Measurements from ENCODE around the gene ITPR1. TPM values are rescaled to one million over a fixed set of nuclear protein-coding genes. Genes with fewer than 3 reads are reported as not detected.

The ITPR1 gene
- total and polyA plus RNA-seq, 4 donors: 30.7 to 294 (median 149) TPM

- H3K27me3 ChIP-seq (ENCODE audit: control insufficient read depth in 1 of 2, insufficient read depth in 2 of 2, low read length in 1 of 2): no peaks in the 10 kb centered on the region
- H3K9me3 ChIP-seq (ENCODE audit: control insufficient read depth, low read length): no peaks in the 10 kb centered on the region
- 24 to 30% methylated on average over 7 of the region's 7 CpGs for WGBS, 2 donors
- no peak overlapping the region for H3K27ac ChIP-seq (ENCODE audit: low read depth in 1 of 2, low read length in 2 of 2)
- DNase-seq (no peak), ATAC-seq (ENCODE audit: low FRiP score) (no peak)
- intact Hi-C loops (cut with DNase I): no loop called here
- H3K36me3 ChIP-seq (ENCODE audit: control insufficient read depth in 1 of 2, insufficient read depth in 2 of 2, low read length in 1 of 2): no peaks in the 10 kb centered on the region
- H3K4me1 ChIP-seq (ENCODE audit: control insufficient read depth in 1 of 2, insufficient read depth in 2 of 2, low read length in 2 of 2): peaks cover 5 to 9% of the 10 kb centered on the region in 2 donors
- no peak overlapping the region for H3K4me3 ChIP-seq (ENCODE audit: low read length in 2 of 2)
These were observed 257.3 kb downstream of the ITPR1 start for GRCh38 chr3:4750306-4750968.

DNA sequence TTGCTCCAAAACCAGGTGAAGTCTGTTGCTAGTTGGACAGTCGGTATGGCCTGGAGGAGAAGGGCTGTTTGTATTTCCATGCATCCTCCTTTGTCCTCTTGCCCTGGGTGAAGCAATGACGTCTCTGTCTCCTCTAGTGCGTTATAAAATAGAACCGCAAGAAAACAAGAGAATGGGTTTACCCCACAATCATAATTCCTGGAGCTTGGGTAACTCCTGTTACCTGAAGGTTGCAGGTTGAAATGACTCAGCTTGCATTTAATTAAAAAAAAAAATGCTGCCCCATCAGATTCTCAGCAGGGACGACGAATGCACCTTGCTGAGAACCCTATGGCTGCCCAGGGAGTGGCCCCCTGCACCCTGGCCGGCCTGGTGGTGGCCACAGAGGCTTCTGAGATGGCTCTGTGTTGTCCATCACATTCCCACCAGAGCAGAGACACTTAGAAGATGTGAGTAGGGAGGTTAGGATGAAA lies 257.9 kb downstream of the ITPR1 start:
- intact Hi-C loops (cut with DNase I): no loop called here
- ATAC-seq (ENCODE audit: low FRiP score): no peak
- Histone ChIP-seq H3K36me3 (ENCODE audit: control insufficient read depth in 1 of 2, insufficient read depth in 2 of 2, low read length in 1 of 2) (no peaks in the 10 kb centered on the region), H3K27ac (ENCODE audit: low read depth in 1 of 2, low read length in 2 of 2) (peak overlapping the region in 1 of 2 donors; percentile 26), H3K9me3 (ENCODE audit: control insufficient read depth, low read length) (no peaks in the 10 kb centered on the region), H3K27me3 (ENCODE audit: control insufficient read depth in 1 of 2, insufficient read depth in 2 of 2, low read length in 1 of 2) (no peaks in the 10 kb centered on the region), H3K4me1 (ENCODE audit: control insufficient read depth in 1 of 2, insufficient read depth in 2 of 2, low read length in 2 of 2) (peaks cover 5 to 9% of the 10 kb centered on the region in 2 donors), H3K4me3 (ENCODE audit: low read length in 2 of 2) (no peak overlapping the region)
- 79% methylated on average over 7 of the region's 7 CpGs for WGBS, 2 donors
- no peak for DNase-seq

GRCh38 chr3:4751502-4752101 lies 258.5 kb downstream of the ITPR1 start:
- ATAC-seq (ENCODE audit: low FRiP score) (peak; percentile 72), DNase-seq (no peak)
- no peaks in the 10 kb centered on the region for H3K36me3 ChIP-seq (ENCODE audit: control insufficient read depth in 1 of 2, insufficient read depth in 2 of 2, low read length in 1 of 2)
- H3K4me1 ChIP-seq (ENCODE audit: control insufficient read depth in 1 of 2, insufficient read depth in 2 of 2, low read length in 2 of 2): peaks cover 5 to 9% of the 10 kb centered on the region in 2 donors
- 20 to 21% methylated on average over 5 of the region's 5 CpGs for WGBS, 2 donors
- no peaks in the 10 kb centered on the region for H3K27me3 ChIP-seq (ENCODE audit: control insufficient read depth in 1 of 2, insufficient read depth in 2 of 2, low read length in 1 of 2)
- intact Hi-C loops (cut with DNase I): no loop called here
- H3K4me3 ChIP-seq (ENCODE audit: low read length in 2 of 2): no peak overlapping the region
- no peaks in the 10 kb centered on the region for H3K9me3 ChIP-seq (ENCODE audit: control insufficient read depth, low read length)
- no peak overlapping the region for H3K27ac ChIP-seq (ENCODE audit: low read depth in 1 of 2, low read length in 2 of 2)

GRCh38 chr3:4752201-4753072 lies 259.3 kb downstream of the ITPR1 start:
- no peak overlapping the region for H3K27ac ChIP-seq (ENCODE audit: low read depth in 1 of 2, low read length in 2 of 2)

DNA sequence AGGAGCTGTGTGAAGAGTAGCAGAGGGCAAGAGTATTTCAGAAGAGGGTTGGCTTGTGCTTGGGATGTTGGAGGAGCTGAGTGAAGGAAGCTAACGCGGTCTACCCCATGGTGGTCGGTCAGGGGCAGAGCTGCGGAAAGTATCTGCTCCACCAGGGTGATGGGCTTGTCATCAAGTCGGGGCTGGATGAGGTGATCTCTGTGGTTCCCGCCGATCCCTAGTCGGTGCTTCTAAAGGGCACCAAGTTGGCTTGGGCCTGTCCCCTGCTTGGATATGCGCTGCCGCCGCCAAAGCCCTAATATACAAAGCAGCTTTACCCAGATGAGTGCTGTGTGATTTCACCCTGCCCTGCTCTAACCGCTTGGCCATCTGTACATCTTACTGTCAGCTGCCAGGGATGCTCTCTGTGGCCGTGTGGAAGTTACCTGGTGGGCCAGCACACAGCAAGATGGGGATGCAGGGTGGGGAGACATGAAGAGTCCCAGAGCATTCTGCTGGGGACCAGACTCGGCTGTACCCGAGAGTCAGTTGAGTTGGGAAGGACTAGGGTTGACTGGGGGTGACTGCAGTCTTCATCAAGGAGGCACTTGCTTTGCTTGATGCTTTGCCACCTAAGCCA lies 260.0 kb downstream of the ITPR1 start:
- WGBS, 2 donors: 98 to 99% methylated on average over 15 of the region's 15 CpGs
- H3K36me3 ChIP-seq (ENCODE audit: control insufficient read depth in 1 of 2, insufficient read depth in 2 of 2, low read length in 1 of 2): peaks cover 0 to under 1% of the 10 kb centered on the region in 2 donors
- H3K27me3 ChIP-seq (ENCODE audit: control insufficient read depth in 1 of 2, insufficient read depth in 2 of 2, low read length in 1 of 2): no peaks in the 10 kb centered on the region
- H3K4me3 ChIP-seq (ENCODE audit: low read length in 2 of 2): no peak overlapping the region
- H3K4me1 ChIP-seq (ENCODE audit: control insufficient read depth in 1 of 2, insufficient read depth in 2 of 2, low read length in 2 of 2): peaks cover 5 to 9% of the 10 kb centered on the region in 2 donors
- ATAC-seq (ENCODE audit: low FRiP score) (no peak), DNase-seq (no peak)
- intact Hi-C loops (cut with DNase I): no loop called here
- H3K27ac ChIP-seq (ENCODE audit: low read depth in 1 of 2, low read length in 2 of 2): no peak overlapping the region
- H3K9me3 ChIP-seq (ENCODE audit: control insufficient read depth, low read length): no peaks in the 10 kb centered on the region

More at GRCh38 chr3:4752201-4753072, 259.3 kb downstream of the ITPR1 start:
- Histone ChIP-seq H3K27me3 (ENCODE audit: control insufficient read depth in 1 of 2, insufficient read depth in 2 of 2, low read length in 1 of 2) (no peaks in the 10 kb centered on the region), H3K9me3 (ENCODE audit: control insufficient read depth, low read length) (no peaks in the 10 kb centered on the region), H3K4me1 (ENCODE audit: control insufficient read depth in 1 of 2, insufficient read depth in 2 of 2, low read length in 2 of 2) (peaks cover 5 to 9% of the 10 kb centered on the region in 2 donors), H3K36me3 (ENCODE audit: control insufficient read depth in 1 of 2, insufficient read depth in 2 of 2, low read length in 1 of 2) (no peaks in the 10 kb centered on the region), H3K4me3 (ENCODE audit: low read length in 2 of 2) (no peak overlapping the region)
- peak; percentile 24 for ATAC-seq (ENCODE audit: low FRiP score)
- DNase-seq: no peak
- intact Hi-C loops (cut with DNase I): no loop called here
- WGBS, 2 donors: 83 to 84% methylated on average over 17 of the region's 17 CpGs

- no peak overlapping the region for H3K4me3 ChIP-seq (ENCODE audit: low read length in 2 of 2)
- H3K9me3 ChIP-seq (ENCODE audit: control insufficient read depth, low read length): no peaks in the 10 kb centered on the region
- H3K4me1 ChIP-seq (ENCODE audit: control insufficient read depth in 1 of 2, insufficient read depth in 2 of 2, low read length in 2 of 2): peaks cover 5 to 9% of the 10 kb centered on the region in 2 donors
- no peak for DNase-seq
- WGBS, 2 donors: 57 to 72% methylated on average over 7 of the region's 7 CpGs
- intact Hi-C loops (cut with DNase I): loop anchor here in 1 of 2 donors (1.0 kb wide), 1 partner anchor 16 kb away; no protein-coding TSS in a partner anchor
- ATAC-seq (ENCODE audit: low FRiP score): no peak
- no peak overlapping the region for H3K27ac ChIP-seq (ENCODE audit: low read depth in 1 of 2, low read length in 2 of 2)
- no peaks in the 10 kb centered on the region for H3K27me3 ChIP-seq (ENCODE audit: control insufficient read depth in 1 of 2, insufficient read depth in 2 of 2, low read length in 1 of 2)
- H3K36me3 ChIP-seq (ENCODE audit: control insufficient read depth in 1 of 2, insufficient read depth in 2 of 2, low read length in 1 of 2): peaks cover 0 to 2% of the 10 kb centered on the region in 2 donors
These were observed 261.3 kb downstream of the ITPR1 start for GRCh38 chr3:4754180-4755086.

DNA sequence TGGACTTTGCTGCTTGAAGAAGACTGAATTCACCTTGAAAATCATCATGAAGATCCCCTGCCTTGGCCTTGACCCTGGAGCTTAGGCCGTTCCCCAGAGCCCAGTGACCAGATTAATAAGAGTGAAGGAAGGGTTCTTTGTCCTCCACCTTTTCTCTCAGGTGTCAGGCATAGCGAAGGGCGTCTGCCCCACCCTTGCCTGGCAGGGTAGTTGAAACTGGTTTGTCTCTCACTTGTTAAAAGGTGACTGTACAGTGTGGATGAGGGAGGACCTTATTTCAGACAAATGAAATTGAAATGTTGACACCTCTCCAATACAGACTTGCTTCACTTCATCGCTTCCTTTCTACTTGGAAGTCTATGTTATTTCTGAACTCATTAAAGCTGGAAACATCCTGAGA lies 262.4 kb downstream of the ITPR1 start:
- ATAC-seq (ENCODE audit: low FRiP score) (no peak), DNase-seq (no peak)
- Histone ChIP-seq H3K4me3 (ENCODE audit: low read length in 2 of 2) (no peak overlapping the region), H3K27me3 (ENCODE audit: control insufficient read depth in 1 of 2, insufficient read depth in 2 of 2, low read length in 1 of 2) (no peaks in the 10 kb centered on the region), H3K27ac (ENCODE audit: low read depth in 1 of 2, low read length in 2 of 2) (no peak overlapping the region), H3K36me3 (ENCODE audit: control insufficient read depth in 1 of 2, insufficient read depth in 2 of 2, low read length in 1 of 2) (peaks cover 0 to 4% of the 10 kb centered on the region in 2 donors), H3K4me1 (ENCODE audit: control insufficient read depth in 1 of 2, insufficient read depth in 2 of 2, low read length in 2 of 2) (peaks cover 5 to 7% of the 10 kb centered on the region in 2 donors), H3K9me3 (ENCODE audit: control insufficient read depth, low read length) (no peaks in the 10 kb centered on the region)
- intact Hi-C loops (cut with DNase I): no loop called here
- 97 to 98% methylated on average over 4 of the region's 4 CpGs for WGBS, 2 donors
